ENCODE data around the gene ALG12.

ALG12 gene

GRCh38 chr22:49883294-49883640, 35.0 kb downstream of the ALG12 start:
- TF ChIP-seq FOXP2 (optimal IDR thresholded peaks at IDR 0.05; ENCODE audit: borderline replicate concordance, extremely low read depth, extremely low read length, insufficient read depth) (no peak), SIN3A (IDR thresholded peaks at IDR 0.05; ENCODE audit: borderline replicate concordance, insufficient read depth, low read length) (no peak), POLR2AphosphoS5 (IDR thresholded peaks at IDR 0.05; ENCODE audit: low read depth, low read length) (no peak), TAF1 (IDR thresholded peaks at IDR 0.05; ENCODE audit: borderline replicate concordance, insufficient read depth, low read length) (no peak), REST (IDR thresholded peaks at IDR 0.05; ENCODE audit: insufficient read depth in 1 of 2, low read depth in 2 of 2, low read length in 2 of 2) (no peak)

- TF ChIP-seq SIN3A (IDR thresholded peaks at IDR 0.05; ENCODE audit: borderline replicate concordance, insufficient read depth, low read length) (no peak), FOXP2 (optimal IDR thresholded peaks at IDR 0.05; ENCODE audit: borderline replicate concordance, extremely low read depth, extremely low read length, insufficient read depth) (no peak), TAF1 (IDR thresholded peaks at IDR 0.05; ENCODE audit: borderline replicate concordance, insufficient read depth, low read length) (no peak), POLR2AphosphoS5 (IDR thresholded peaks at IDR 0.05; ENCODE audit: low read depth, low read length) (no peak), REST (IDR thresholded peaks at IDR 0.05; ENCODE audit: insufficient read depth in 1 of 2, low read depth in 2 of 2, low read length in 2 of 2) (no peak)
Measured at GRCh38 chr22:49882519-49883293, 35.5 kb downstream of the ALG12 start.

GRCh38 chr22:49881856-49882255, 36.4 kb downstream of the ALG12 start:
- TF ChIP-seq FOXP2 (optimal IDR thresholded peaks at IDR 0.05; ENCODE audit: borderline replicate concordance, extremely low read depth, extremely low read length, insufficient read depth), result no peak

GRCh38 chr22:49880281-49880680, 38.0 kb downstream of the ALG12 start:
- TF ChIP-seq SIN3A (IDR thresholded peaks at IDR 0.05; ENCODE audit: borderline replicate concordance, insufficient read depth, low read length) (no peak), FOXP2 (optimal IDR thresholded peaks at IDR 0.05; ENCODE audit: borderline replicate concordance, extremely low read depth, extremely low read length, insufficient read depth) (no peak), POLR2AphosphoS5 (IDR thresholded peaks at IDR 0.05; ENCODE audit: low read depth, low read length) (no peak), REST (IDR thresholded peaks at IDR 0.05; ENCODE audit: insufficient read depth in 1 of 2, low read depth in 2 of 2, low read length in 2 of 2) (no peak), TAF1 (IDR thresholded peaks at IDR 0.05; ENCODE audit: borderline replicate concordance, insufficient read depth, low read length) (no peak)

- TF ChIP-seq TAF1 (IDR thresholded peaks at IDR 0.05; ENCODE audit: borderline replicate concordance, insufficient read depth, low read length), result no peak
- TF ChIP-seq REST (IDR thresholded peaks at IDR 0.05; ENCODE audit: insufficient read depth in 1 of 2, low read depth in 2 of 2, low read length in 2 of 2), result no peak
- no peak for TF ChIP-seq SIN3A (IDR thresholded peaks at IDR 0.05; ENCODE audit: borderline replicate concordance, insufficient read depth, low read length)
- no peak for TF ChIP-seq POLR2AphosphoS5 (IDR thresholded peaks at IDR 0.05; ENCODE audit: low read depth, low read length)
- no peak for TF ChIP-seq FOXP2 (optimal IDR thresholded peaks at IDR 0.05; ENCODE audit: borderline replicate concordance, extremely low read depth, extremely low read length, insufficient read depth)
Measured at GRCh38 chr22:49879871-49880270, 38.4 kb downstream of the ALG12 start.

Measured in PFSK-1 (cell line).